Right cardiac atrium (tissue), 5 donors: Measurements from ENCODE around the gene HK3. TPM values are rescaled to one million over a fixed set of nuclear protein-coding genes. Genes with fewer than 3 reads are reported as not detected.

ENCODE experiments used
- ATAC-seq, 2 donors: fragments of 200-7000 bp; cut with Tn5 transposase; one replicate each; pipeline versions ENCODE4 v1.8.0 to v1.9.1; 2020; ENCODE audit warnings: moderate library complexity in 2 of 2, mild to moderate bottlenecking in 1 of 2
- DNase-seq, 3 donors: peaks; one replicate each; pipeline ENCODE4 v3.0.0-alpha.2; 2020
- H3K27ac ChIP-seq: one replicate; pipeline ENCODE4 v1.5.1; 2013; ENCODE audit warnings: mild to moderate bottlenecking, low read length, control low read depth, moderate library complexity
- H3K27me3 ChIP-seq: one replicate; pipeline ENCODE4 v1.6.1; 2013; ENCODE audit not compliant: control insufficient read depth, insufficient read depth
- H3K4me1 ChIP-seq: one replicate; pipeline ENCODE4 v1.6.1; 2013; ENCODE audit warnings: low read length; ENCODE audit not compliant: control insufficient read depth, insufficient read depth
- H3K4me3 ChIP-seq: one replicate; pipeline ENCODE4 v1.5.1; 2013; ENCODE audit warnings: low read length, control low read depth
- H3K9me3 ChIP-seq: one replicate; pipeline ENCODE4 v1.6.1; 2013; ENCODE audit warnings: low read length; ENCODE audit not compliant: control insufficient read depth
- WGBS: extraction: QIAGEN DNeasy Blood & Tissue Kit; methylation state at CpG from one replicate; pipeline ENCODE4 v1.1.7; 2013; 5-methylcytosine and 5-hydroxymethylcytosine counted together
- intact Hi-C, 4 donors: fragments of 100-400 bp; cut with DNase I; formaldehyde crosslinking; loops; one replicate each; pipeline versions ENCODE4 v1.11.0 to v1.14.0; 2022 to 2023
- polyA plus RNA-seq: library from polyadenylated mRNA; stranded (reverse); fragments of 200-250 nt; gene quantifications from one replicate; pipeline ENCODE4 v1.2.3, GENCODE V29; 2013
- total RNA-seq, 4 donors: library from RNA; stranded (reverse); fragmentation: NEBNext Ultra II Directional; extraction: Animal tissue kit (Norgen Biotek cat#: 25700); gene quantifications; one replicate each; pipeline ENCODE4 v1.2.1, GENCODE V29; 2021
- donor health status: healthy with polysubstance abuse.
- donor health status: DM: no; HTN: yes; CAD: no.
- donor health status: DM: no; HTN: no; CAD: no.
- donor health status: DM: no; HTN: yes; CAD: no; lungs with severe emphysema.
- donor health status: DM: yes; HTN: yes; CAD: no.

HK3 gene
- total and polyA plus RNA-seq, 5 donors, result 8.3 to 15.4 (median 11.6) TPM

- 80% methylated on average over 9 of the region's 9 CpGs for WGBS
- DNase-seq (no peak), ATAC-seq (no peak)
- H3K27ac ChIP-seq, result no peak overlapping the region
- H3K9me3 ChIP-seq, result no peaks in the 10 kb centered on the region
- H3K4me1 ChIP-seq, result no peaks in the 10 kb centered on the region
- intact Hi-C loops, result no loop called here
- H3K27me3 ChIP-seq, result no peaks in the 10 kb centered on the region
- H3K4me3 ChIP-seq, result no peak overlapping the region
Measured at GRCh38 chr5:176890455-176891330, 8.5 kb downstream of the HK3 start.

- no peaks in the 10 kb centered on the region for H3K27me3 ChIP-seq
- H3K4me1 ChIP-seq, result no peaks in the 10 kb centered on the region
- 92% methylated on average over 24 of the region's 24 CpGs for WGBS
- H3K4me3 ChIP-seq, result no peak overlapping the region
- peak in 1 of 2 donors; percentile 14 for ATAC-seq
- intact Hi-C loops, result no loop called here
- no peak overlapping the region for H3K27ac ChIP-seq
- H3K9me3 ChIP-seq, result no peaks in the 10 kb centered on the region
- no peak for DNase-seq
Measured at GRCh38 chr5:176889321-176890280, 9.5 kb downstream of the HK3 start.

- ATAC-seq (no peak), DNase-seq (no peak)
- H3K4me3 ChIP-seq, result no peak overlapping the region
- H3K9me3 ChIP-seq, result no peaks in the 10 kb centered on the region
- 92% methylated on average over 1 of the region's 1 CpG for WGBS
- H3K4me1 ChIP-seq, result no peaks in the 10 kb centered on the region
- H3K27me3 ChIP-seq, result no peaks in the 10 kb centered on the region
- no peak overlapping the region for H3K27ac ChIP-seq
- intact Hi-C loops, result no loop called here
Measured at GRCh38 chr5:176888865-176889165, 10.3 kb downstream of the HK3 start.

- DNase-seq (no peak), ATAC-seq (no peak)
- no peaks in the 10 kb centered on the region for H3K4me1 ChIP-seq
- no peaks in the 10 kb centered on the region for H3K9me3 ChIP-seq
- H3K27me3 ChIP-seq, result no peaks in the 10 kb centered on the region
- no peak overlapping the region for H3K4me3 ChIP-seq
- 89% methylated on average over 27 of the region's 27 CpGs for WGBS
- intact Hi-C loops, result no loop called here
- H3K27ac ChIP-seq, result no peak overlapping the region
Measured at GRCh38 chr5:176888016-176888864, 10.9 kb downstream of the HK3 start.

GRCh38 chr5:176887252-176887849, 11.8 kb downstream of the HK3 start:
- H3K27me3 ChIP-seq, result no peaks in the 10 kb centered on the region
- intact Hi-C loops, result no loop called here
- H3K4me3 ChIP-seq, result no peak overlapping the region
- H3K4me1 ChIP-seq, result no peaks in the 10 kb centered on the region
- WGBS, result 90% methylated on average over 28 of the region's 28 CpGs
- ATAC-seq (no peak), DNase-seq (no peak)
- no peak overlapping the region for H3K27ac ChIP-seq
- H3K9me3 ChIP-seq, result no peaks in the 10 kb centered on the region

- H3K9me3 ChIP-seq, result no peaks in the 10 kb centered on the region
- intact Hi-C loops, result no loop called here
- ATAC-seq (no peak), DNase-seq (no peak)
- no peak overlapping the region for H3K4me3 ChIP-seq
- no peaks in the 10 kb centered on the region for H3K4me1 ChIP-seq
- 86% methylated on average over 13 of the region's 13 CpGs for WGBS
- no peaks in the 10 kb centered on the region for H3K27me3 ChIP-seq
- no peak overlapping the region for H3K27ac ChIP-seq
Measured at GRCh38 chr5:176886336-176887251, 12.6 kb downstream of the HK3 start.

- no peak for ATAC-seq
- 64% methylated on average over 4 of the region's 4 CpGs for WGBS
- Histone ChIP-seq H3K27ac (no peak overlapping the region), H3K27me3 (no peaks in the 10 kb centered on the region), H3K4me1 (no peaks in the 10 kb centered on the region), H3K9me3 (no peaks in the 10 kb centered on the region), H3K4me3 (no peak overlapping the region)
- intact Hi-C loops, result no loop called here
- no peak for DNase-seq
Measured at GRCh38 chr5:176884571-176884890, 14.6 kb downstream of the HK3 start.

- Histone ChIP-seq H3K9me3 (no peaks in the 10 kb centered on the region), H3K27ac (no peak overlapping the region), H3K4me1 (no peaks in the 10 kb centered on the region), H3K4me3 (no peak overlapping the region), H3K27me3 (no peaks in the 10 kb centered on the region)
- DNase-seq (no peak), ATAC-seq (no peak)
- WGBS, result 89% methylated on average over 17 of the region's 17 CpGs
- intact Hi-C loops, result no loop called here
Measured at GRCh38 chr5:176883700-176884570, 15.2 kb downstream of the HK3 start.

GRCh38 chr5:176882567-176882903, 16.6 kb downstream of the HK3 start:
- no peaks in the 10 kb centered on the region for H3K27me3 ChIP-seq
- no peaks in the 10 kb centered on the region for H3K4me1 ChIP-seq
- WGBS, result 57% methylated on average over 6 of the region's 6 CpGs
- ATAC-seq, result no peak
- no peak overlapping the region for H3K4me3 ChIP-seq
- no peak for DNase-seq
- no peak overlapping the region for H3K27ac ChIP-seq
- intact Hi-C loops, result no loop called here
- H3K9me3 ChIP-seq, result no peaks in the 10 kb centered on the region
